IMR-90 (cell line): Measurements from ENCODE around the gene UBASH3B. TPM values are rescaled to one million over a fixed set of nuclear protein-coding genes. Genes with fewer than 3 reads are reported as not detected.

Experiments used
- ATAC-seq: fragments of 200-7000 bp; cut with Tn5 transposase; 2 replicates; pipeline ENCODE4 v1.9.1; 2020; ENCODE audit warnings: low read depth, mild to moderate bottlenecking, moderate library complexity
- BruUV-seq: library from RNA; stranded (reverse); fragments of 400-500 nt; replicated peaks from 2 replicates; lab custom pipeline; 2021; lab: Mats Ljungman, UMichigan
- CTCF ChIA-PET: fragments of 300-600 bp; formaldehyde crosslinking; extraction: SDS; loops from one replicate; lab custom pipeline; 2021; ENCODE audit warnings: antibody characterized with exemption; lab: Yijun Ruan, JAX
- POLR2A ChIA-PET: fragments of 300-600 bp; sonication (Branson Sonifier 250); formaldehyde crosslinking; loops from one replicate; lab custom pipeline; 2022; ENCODE audit warnings: antibody characterized with exemption; ENCODE audit not compliant: unreplicated experiment; lab: Charles Lee
- DNase-seq: peaks from one replicate; pipeline ENCODE4 v3.0.0; 2013
- H2AFZ ChIP-seq: replicated peaks from 2 replicates; pipeline ENCODE3; 2013; ENCODE audit warnings: low read length, mild to moderate bottlenecking; ENCODE audit not compliant: poor library complexity
- H2AK5ac ChIP-seq: 2 replicates; pipeline ENCODE4 v1.6.1; 2013; ENCODE audit warnings: low read depth, low read length, inconsistent platforms
- H2AK9ac ChIP-seq: replicated peaks from 2 replicates; pipeline ENCODE3; 2013; ENCODE audit warnings: mild to moderate bottlenecking, low read depth, low read length, moderate library complexity; ENCODE audit not compliant: poor library complexity
- H2BK120ac ChIP-seq: 2 replicates; pipeline ENCODE4 v1.6.1; 2013; ENCODE audit warnings: low read depth, low read length, inconsistent platforms
- H2BK15ac ChIP-seq: 3 replicates; pipeline ENCODE4 v1.6.1; 2013; ENCODE audit warnings: low read depth, low read length, inconsistent platforms
- H2BK20ac ChIP-seq: 2 replicates; pipeline ENCODE4 v1.6.1; 2013; ENCODE audit warnings: low read depth, mild to moderate bottlenecking, inconsistent platforms, low read length, moderate library complexity
- H2BK5ac ChIP-seq: 2 replicates; pipeline ENCODE4 v1.6.1; 2013; ENCODE audit warnings: mild to moderate bottlenecking, low read depth, low read length, inconsistent platforms; ENCODE audit not compliant: poor library complexity, severe bottlenecking
- H3K14ac ChIP-seq: replicated peaks from 2 replicates; pipeline ENCODE4 v1.6.1; 2013; ENCODE audit warnings: low read depth, low read length, inconsistent platforms
- H3K18ac ChIP-seq: 2 replicates; pipeline ENCODE4 v1.6.1; 2013; ENCODE audit warnings: low read depth, low read length, control low read depth
- H3K23ac ChIP-seq: 2 replicates; pipeline ENCODE4 v1.6.1; 2013; ENCODE audit warnings: low read depth, low read length, inconsistent platforms
- H3K27ac ChIP-seq: 2 replicates; pipeline ENCODE4 v1.5.1; 2013; ENCODE audit warnings: mild to moderate bottlenecking, control low read depth, low read length; ENCODE audit not compliant: insufficient read depth
- H3K27me3 ChIP-seq: 2 replicates; pipeline ENCODE4 v1.6.1; 2013; ENCODE audit warnings: low read length; ENCODE audit not compliant: control insufficient read depth, insufficient read depth
- H3K36me3 ChIP-seq: 2 replicates; pipeline ENCODE4 v1.6.1; 2013; ENCODE audit warnings: low read length, mixed read lengths; ENCODE audit not compliant: control insufficient read depth, insufficient read depth
- H3K4ac ChIP-seq: 2 replicates; pipeline ENCODE4 v1.6.1; 2013; ENCODE audit warnings: low read depth, low read length, inconsistent platforms
- H3K4me1 ChIP-seq: 2 replicates; pipeline ENCODE4 v1.6.1; 2013; ENCODE audit warnings: low read length, mixed read lengths; ENCODE audit not compliant: control insufficient read depth, insufficient read depth
- H3K4me2 ChIP-seq: 2 replicates; pipeline ENCODE4 v1.6.1; 2013; ENCODE audit warnings: low read depth, mild to moderate bottlenecking, control low read depth, low read length, moderate library complexity
- H3K4me3 ChIP-seq: 2 replicates; pipeline ENCODE4 v1.5.1; 2013; ENCODE audit warnings: low read depth, mild to moderate bottlenecking, control low read depth, low read length, moderate library complexity; ENCODE audit not compliant: insufficient read depth
- H3K56ac ChIP-seq: 2 replicates; pipeline ENCODE4 v1.6.1; 2013; ENCODE audit warnings: low read length, inconsistent platforms; ENCODE audit not compliant: insufficient read depth; ENCODE audit errors: extremely low read depth
- H3K79me1 ChIP-seq, 2 experiments: 2 replicates each; pipeline ENCODE4 v1.6.1; 2013; ENCODE audit warnings: low read length in 2 of 2, inconsistent platforms in 1 of 2, low read depth in 1 of 2
- H3K9ac ChIP-seq: 2 replicates; pipeline ENCODE4 v1.6.1; 2013; ENCODE audit warnings: low read depth, low read length, control low read depth
- H3K9me1 ChIP-seq: 2 replicates; pipeline ENCODE4 v1.6.1; 2013; ENCODE audit warnings: low read length, inconsistent platforms; ENCODE audit not compliant: insufficient read depth
- H3K9me3 ChIP-seq: 2 replicates; pipeline ENCODE4 v1.6.1; 2013; ENCODE audit warnings: low read length; ENCODE audit not compliant: control insufficient read depth, insufficient read depth
- H4K20me1 ChIP-seq: 2 replicates; pipeline ENCODE4 v1.6.1; 2013; ENCODE audit warnings: low read length, inconsistent platforms; ENCODE audit not compliant: insufficient read depth
- H4K5ac ChIP-seq: 2 replicates; pipeline ENCODE4 v1.6.1; 2013; ENCODE audit warnings: mild to moderate bottlenecking, low read depth, low read length, control low read depth
- H4K8ac ChIP-seq, 2 experiments: 2 replicates each; pipeline ENCODE4 v1.6.1; 2013; ENCODE audit warnings: low read depth in 2 of 2, low read length in 2 of 2, control low read depth in 1 of 2, inconsistent platforms in 1 of 2
- H4K91ac ChIP-seq: 2 replicates; pipeline ENCODE4 v1.6.1; 2013; ENCODE audit warnings: low read depth, low read length, inconsistent platforms; ENCODE audit not compliant: insufficient read depth
- BHLHE40 ChIP-seq: fragments of 150-350 bp; IDR thresholded peaks from 2 replicates; pipeline ENCODE4 v1.6.1; 2016; ENCODE audit warnings: mild to moderate bottlenecking, low read depth, low read length
- CEBPB ChIP-seq: IDR thresholded peaks from 2 replicates; pipeline ENCODE4 v1.6.1; 2012; ENCODE audit warnings: low read depth, low read length, improper control_type of control experiment
- CHD1 ChIP-seq: IDR thresholded peaks from 2 replicates; pipeline ENCODE4 v1.6.1; 2012; ENCODE audit warnings: low read depth, low read length, improper control_type of control experiment
- ELK1 ChIP-seq: fragments of 150-350 bp; IDR thresholded peaks from 2 replicates; pipeline ENCODE4 v1.6.1; 2016; ENCODE audit warnings: low read depth, mild to moderate bottlenecking, low read length, moderate library complexity, borderline replicate concordance
- POLR2A ChIP-seq: IDR thresholded peaks from 2 replicates; pipeline ENCODE4 v1.6.1; 2012; ENCODE audit warnings: mild to moderate bottlenecking, low read depth, low read length
- RCOR1 ChIP-seq: IDR thresholded peaks from 2 replicates; pipeline ENCODE4 v1.6.1; 2012; ENCODE audit warnings: mild to moderate bottlenecking, low read length, improper control_type of control experiment; ENCODE audit not compliant: insufficient replicate concordance
- RFX5 ChIP-seq: IDR thresholded peaks from 2 replicates; pipeline ENCODE4 v1.8.0; 2012; ENCODE audit warnings: low read depth, mild to moderate bottlenecking, low read length, moderate library complexity
- SMC3 ChIP-seq: fragments of 150-350 bp; IDR thresholded peaks from 2 replicates; pipeline ENCODE4 v1.6.1; 2016; ENCODE audit warnings: low read depth, mild to moderate bottlenecking, antibody characterized with exemption, low read length, moderate library complexity
- WGBS, 2 experiments: methylation state at CpG; one replicate each; pipeline versions ENCODE4 v1.1.5 to v1.1.7; 2013; ENCODE audit warnings: missing lambda C conversion rate in 2 of 2; ENCODE audit not compliant: insufficient read length in 1 of 2; ENCODE audit errors: extremely low coverage in 2 of 2; 5-methylcytosine and 5-hydroxymethylcytosine counted together
- dilution Hi-C: fragments of 300-500 bp; cut with HindIII; formaldehyde crosslinking; loops from one replicate; pipeline ENCODE4 v1.14.3; 2018; ENCODE audit warnings: low sequenced_read_pairs; ENCODE audit not compliant: unreplicated experiment
- in situ Hi-C: fragments of 300-500 bp; cut with MboI; formaldehyde crosslinking; loops from 3 replicates; pipeline ENCODE4 v1.14.3; 2019; ENCODE audit warnings: low sequenced_read_pairs, inconsistent platforms, mixed read lengths
- intact Hi-C: fragments of 100-400 bp; cut with micrococcal nuclease; formaldehyde crosslinking; loops from 2 replicates; pipeline ENCODE4 v1.10.0; 2022
- polyA plus RNA-seq, 3 experiments: library from polyadenylated mRNA; depleted of rRNA; stranded (reverse); fragments of >200 nt; gene quantifications; 2 replicates each; pipeline ENCODE4 v1.2.3, GENCODE V29; 2012; ENCODE audit warnings: low replicate concordance in 1 of 3
- total RNA-seq: library from RNA; depleted of rRNA; stranded (reverse); fragments of >200 nt; gene quantifications from 2 replicates; pipeline ENCODE4 v1.2.3, GENCODE V29; 2012
- TF ChIP-seq, protein P1 (sequence below): conservative IDR thresholded peaks from 2 replicates; pipeline ENCODE4 v1.5.1; 2012; ENCODE audit warnings: mild to moderate bottlenecking, low read depth, low read length, improper control_type of control experiment

The UBASH3B gene
- total and polyA plus RNA-seq, 2 of the 4 experiments (the other 2 are of a cell fraction): 27.2 to 48.0 TPM

DNA sequence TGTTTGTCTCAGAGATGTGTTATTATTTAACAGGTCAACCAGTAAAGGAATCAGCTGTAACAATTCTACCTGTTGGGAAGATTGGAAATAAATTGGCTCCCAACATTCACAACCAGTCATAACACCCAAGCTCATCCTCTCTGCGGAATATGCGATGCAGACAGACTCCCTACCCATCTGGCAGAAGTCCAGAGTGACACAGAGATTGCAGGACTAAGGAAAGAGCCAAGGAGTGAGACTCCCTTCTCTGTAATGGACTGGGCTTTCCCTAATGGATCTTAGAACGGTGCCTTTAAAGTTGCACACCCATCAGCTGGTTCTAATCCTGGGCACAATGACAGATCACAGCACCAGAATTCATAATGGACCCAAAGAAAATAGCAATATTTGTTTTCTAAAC is 27.8 kb upstream of the UBASH3B start:
- TF ChIP-seq RFX5 (no peak), SMC3 (no peak), POLR2A (no peak), CEBPB (no peak), RCOR1 (no peak), CHD1 (no peak), ELK1 (no peak), BHLHE40 (no peak)
- TF ChIP-seq, protein P1, sequence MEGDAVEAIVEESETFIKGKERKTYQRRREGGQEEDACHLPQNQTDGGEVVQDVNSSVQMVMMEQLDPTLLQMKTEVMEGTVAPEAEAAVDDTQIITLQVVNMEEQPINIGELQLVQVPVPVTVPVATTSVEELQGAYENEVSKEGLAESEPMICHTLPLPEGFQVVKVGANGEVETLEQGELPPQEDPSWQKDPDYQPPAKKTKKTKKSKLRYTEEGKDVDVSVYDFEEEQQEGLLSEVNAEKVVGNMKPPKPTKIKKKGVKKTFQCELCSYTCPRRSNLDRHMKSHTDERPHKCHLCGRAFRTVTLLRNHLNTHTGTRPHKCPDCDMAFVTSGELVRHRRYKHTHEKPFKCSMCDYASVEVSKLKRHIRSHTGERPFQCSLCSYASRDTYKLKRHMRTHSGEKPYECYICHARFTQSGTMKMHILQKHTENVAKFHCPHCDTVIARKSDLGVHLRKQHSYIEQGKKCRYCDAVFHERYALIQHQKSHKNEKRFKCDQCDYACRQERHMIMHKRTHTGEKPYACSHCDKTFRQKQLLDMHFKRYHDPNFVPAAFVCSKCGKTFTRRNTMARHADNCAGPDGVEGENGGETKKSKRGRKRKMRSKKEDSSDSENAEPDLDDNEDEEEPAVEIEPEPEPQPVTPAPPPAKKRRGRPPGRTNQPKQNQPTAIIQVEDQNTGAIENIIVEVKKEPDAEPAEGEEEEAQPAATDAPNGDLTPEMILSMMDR: no peak
- Histone ChIP-seq H2BK20ac (no peak overlapping the region), H2BK120ac (no peak overlapping the region), H3K56ac (no peak overlapping the region), H3K27me3 (peaks cover 17% of the 10 kb centered on the region), H3K9ac (no peak overlapping the region), H4K5ac (no peak overlapping the region), H3K4me1 (peaks cover 6% of the 10 kb centered on the region), H2BK15ac (no peak overlapping the region), H3K27ac (no peak overlapping the region), H3K23ac (no peak overlapping the region), H3K4ac (no peak overlapping the region), H3K4me3 (no peak overlapping the region), H2AK9ac (no peak overlapping the region), H3K4me2 (no peak overlapping the region), H3K18ac (no peak overlapping the region), H3K79me1 (no peaks in the 10 kb centered on the region), H3K36me3 (no peaks in the 10 kb centered on the region), H4K91ac (no peak overlapping the region), H4K8ac (no peak overlapping the region), H3K14ac (no peak overlapping the region), H3K9me3 (no peaks in the 10 kb centered on the region), H2BK5ac (no peak overlapping the region), H2AK5ac (no peak overlapping the region), H3K9me1 (no peaks in the 10 kb centered on the region; the same call in 1 of the 2 replicates), H2AFZ (no peak overlapping the region), H4K20me1 (no peaks in the 10 kb centered on the region)
- in situ Hi-C loops: no loop called here
- WGBS, 2 experiments: no CpG with 5 or more reads among the region's 3 CpGs
- intact Hi-C loops: no loop called here
- dilution Hi-C loops: no loop called here
- POLR2A ChIA-PET: no interaction called here
- DNase-seq (peak; percentile 7), ATAC-seq (no peak)
- CTCF ChIA-PET: interaction anchor here (2.0 to 2.8 kb wide), 2 partner anchors 169 to 227 kb away, joined by 7 to 39 read pairs; no protein-coding TSS in a partner anchor
- no TSS peak for BruUV-seq
